Heart left ventricle (tissue), 16 donors: ENCODE results near the gene COL27A1. TPM values are rescaled to one million over a fixed set of nuclear protein-coding genes. Genes with fewer than 3 reads are reported as not detected.

ENCODE experiments used
- ATAC-seq, 4 donors: fragments of 200-7000 bp; cut with Tn5 transposase; one replicate each; pipeline ENCODE4 v1.9.1; 2020 to 2022; ENCODE audit warnings: moderate library complexity in 4 of 4, mild to moderate bottlenecking in 3 of 4, moderate number of reproducible peaks in 1 of 4
- DNase-seq, 5 donors: peaks; one replicate each; pipeline ENCODE4 v3.0.0-alpha.2; 2020
- H3K27ac ChIP-seq, 12 donors: fragments of 200-600 bp; sonication (generic) in 4 of 12; one replicate each; pipeline versions ENCODE4 v1.5.0 to v1.8.0; 2016 to 2022; ENCODE audit warnings: mild to moderate bottlenecking in 2 of 12
- H3K27me3 ChIP-seq, 9 donors: fragments of 200-600 bp; sonication (generic) in 2 of 9; one replicate each; pipeline versions ENCODE4 v1.5.1 to v1.8.0; 2016 to 2022; ENCODE audit warnings: mild to moderate bottlenecking in 3 of 9
- H3K36me3 ChIP-seq, 9 donors: fragments of 200-600 bp; sonication (generic) in 2 of 9; one replicate each; pipeline versions ENCODE4 v1.5.0 to v1.8.0; 2018 to 2022; ENCODE audit warnings: mild to moderate bottlenecking in 2 of 9
- H3K4me1 ChIP-seq, 12 donors: fragments of 200-600 bp; sonication (generic) in 4 of 12; one replicate each; pipeline versions ENCODE4 v1.5.0 to v1.8.0; 2016 to 2022; ENCODE audit warnings: mild to moderate bottlenecking in 3 of 12
- H3K4me3 ChIP-seq, 12 donors: fragments of 200-600 bp; sonication (generic) in 4 of 12; one replicate each; pipeline versions ENCODE4 v1.5.0 to v1.8.0; 2017 to 2022; ENCODE audit warnings: mild to moderate bottlenecking in 9 of 12, moderate library complexity in 4 of 12
- H3K9me3 ChIP-seq, 12 donors: fragments of 200-600 bp; sonication (generic) in 4 of 12; one replicate each; pipeline versions ENCODE4 v1.5.0 to v1.8.0; 2016 to 2022; ENCODE audit warnings: mild to moderate bottlenecking in 1 of 12
- CTCF ChIP-seq, 12 donors: fragments of 200-600 bp; sonication (generic) in 4 of 12; IDR thresholded peaks; one replicate each; pipeline versions ENCODE4 v1.5.0 to v1.8.0; 2018 to 2022; ENCODE audit warnings: antibody characterized with exemption in 12 of 12, mild to moderate bottlenecking in 5 of 12
- POLR2A ChIP-seq, 2 donors: fragments of 450-650 bp; IDR thresholded peaks; one replicate each; pipeline ENCODE4 v1.6.1; 2017; ENCODE audit warnings: antibody characterized with exemption in 2 of 2, mild to moderate bottlenecking in 2 of 2, moderate library complexity in 2 of 2
- WGBS, 4 donors: extraction: QIAGEN DNeasy Blood & Tissue Kit in 2 of 4; methylation state at CpG; one replicate each; pipeline versions ENCODE4 v1.1.5 to v1.1.7; 2013 to 2018; 5-methylcytosine and 5-hydroxymethylcytosine counted together
- intact Hi-C, 10 donors: fragments of 100-400 bp; cut with DNase I; formaldehyde crosslinking; loops; one replicate each; pipeline versions ENCODE4 v1.11.1 to v1.14.2; 2022
- polyA plus RNA-seq, 2 donors: library from polyadenylated mRNA; stranded (reverse); fragments of 200-250 nt; gene quantifications; one replicate each; pipeline ENCODE4 v1.2.3, GENCODE V29; 2013
- total RNA-seq, 9 donors: library from RNA; depleted of rRNA in 2 of 9; stranded (reverse); fragments of >200 nt in 2 of 9; fragmentation: NEBNext Ultra II Directional in 3 of 9; extraction: Animal tissue kit (Norgen Biotek cat#: 25700) in 3 of 9; gene quantifications; one replicate each; pipeline versions ENCODE4 v1.1.0 to v1.2.4, GENCODE V29; 2016 to 2023
- donor health status: ischemic (EF 13 %, LVEDD 7.1; RV severe dilation, severe dysfunction).
- donor health status: healthy with polysubstance abuse.
- donor health status: DM: no; HTN: yes; CAD: no.
- donor health status: DM: no; HTN: no; CAD: no.
- donor health status: ischemic (EF 25% LVEDD 6.9; RV normal size, moderate dysfunction).
- donor health status: ischemic (EF 25% LVEDD 5.7; RV mildly dilated, moderate dysfunction).
- donor health status: healthy.
- donor health status: DM: yes; HTN: yes; CAD: no.
- donor health status: ischemic (EF 35%, LVEDD 5.7; RV mildly dilated, moderate dysfunction).
- donor health status: nonischemic (EF 11% LVEDD 7.7; RV severe dilation, severe dysfunction).
- donor health status: DM: yes; HTN: yes; CAD: no.
- donor health status: PGD.
- donor health status: ischemic (EF 29% LVEDD 5.4; RV normal size, mild dysfunction).
- donor health status: nonischemic (EF 23%, LVEDD 6.1; RV moderate dilation, normal function).

The COL27A1 gene
- total and polyA plus RNA-seq, 11 donors, result 2.3 to 14.2 (median 5.2) TPM

GRCh38 chr9:114301798-114302565, 146.6 kb downstream of the COL27A1 start:
- Histone ChIP-seq H3K4me3 (no peak overlapping the region), H3K27me3 (no peaks in the 10 kb centered on the region), H3K4me1 (peaks cover 0 to 6% (median 2%) of the 10 kb centered on the region in 12 donors), H3K9me3 (no peaks in the 10 kb centered on the region), H3K27ac (no peak overlapping the region), H3K36me3 (peaks cover 0 to 24% (median 5%) of the 10 kb centered on the region in 9 donors)
- DNase-seq (peak in 2 of 5 donors; percentile 1 to 4), ATAC-seq (no peak)
- TF ChIP-seq POLR2A (IDR thresholded peaks at IDR 0.05) (no peak), CTCF (IDR thresholded peaks at IDR 0.05) (no peak)
- 84 to 95% (median 85%) methylated on average over 11 to 15 of the region's 15 CpGs for WGBS, 4 donors
- intact Hi-C loops, result loop anchor here in 1 of 10 donors (5.0 kb wide), 1 partner anchor 620 kb away; no protein-coding TSS in a partner anchor

GRCh38 chr9:114302727-114303126, 147.4 kb downstream of the COL27A1 start:
- WGBS, 4 donors, result 75 to 87% (median 83%) methylated on average over 6 of the region's 6 CpGs
- intact Hi-C loops, result loop anchor here in 1 of 10 donors (5.0 kb wide), 1 partner anchor 620 kb away; no protein-coding TSS in a partner anchor
- peaks cover 0 to 18% (median 5%) of the 10 kb centered on the region in 9 donors for H3K36me3 ChIP-seq
- H3K9me3 ChIP-seq, result no peaks in the 10 kb centered on the region
- DNase-seq (peak in 2 of 5 donors; percentile 2 to 13), ATAC-seq (no peak)
- no peak overlapping the region for H3K27ac ChIP-seq
- H3K4me3 ChIP-seq, result no peak overlapping the region
- TF ChIP-seq POLR2A (IDR thresholded peaks at IDR 0.05) (no peak), CTCF (IDR thresholded peaks at IDR 0.05) (no peak)
- peaks cover 0 to 6% (median 2%) of the 10 kb centered on the region in 12 donors for H3K4me1 ChIP-seq
- no peaks in the 10 kb centered on the region for H3K27me3 ChIP-seq

- ATAC-seq (no peak), DNase-seq (peak in 1 of 5 donors; percentile 6)
- intact Hi-C loops, result loop anchor here in 1 of 10 donors (5.0 kb wide), 1 partner anchor 621 kb away; no protein-coding TSS in a partner anchor
- no peak overlapping the region for H3K27ac ChIP-seq
- TF ChIP-seq POLR2A (IDR thresholded peaks at IDR 0.05), result no peak
- no peak for TF ChIP-seq CTCF (IDR thresholded peaks at IDR 0.05)
- H3K9me3 ChIP-seq, result no peaks in the 10 kb centered on the region
- peaks cover 0 to 6% (median 2%) of the 10 kb centered on the region in 12 donors for H3K4me1 ChIP-seq
- H3K27me3 ChIP-seq, result no peaks in the 10 kb centered on the region
- no peak overlapping the region for H3K4me3 ChIP-seq
- WGBS, 4 donors, result 73 to 91% (median 84%) methylated on average over 5 of the region's 5 CpGs
- peaks cover 0 to 18% (median 5%) of the 10 kb centered on the region in 9 donors for H3K36me3 ChIP-seq
These were observed 148.2 kb downstream of the COL27A1 start for GRCh38 chr9:114303571-114303970.

GRCh38 chr9:114303977-114304376, 148.6 kb downstream of the COL27A1 start:
- ATAC-seq, result no peak
- no peak overlapping the region for H3K27ac ChIP-seq
- no peak for DNase-seq
- no peaks in the 10 kb centered on the region for H3K27me3 ChIP-seq
- TF ChIP-seq POLR2A (IDR thresholded peaks at IDR 0.05) (no peak), CTCF (IDR thresholded peaks at IDR 0.05) (no peak)
- peaks cover 0 to 17% (median 5%) of the 10 kb centered on the region in 9 donors for H3K36me3 ChIP-seq
- no peaks in the 10 kb centered on the region for H3K9me3 ChIP-seq
- no peak overlapping the region for H3K4me3 ChIP-seq
- intact Hi-C loops, result loop anchor here in 1 of 10 donors (5.0 kb wide), 1 partner anchor 622 kb away; no protein-coding TSS in a partner anchor
- peaks cover 0 to 6% (median 2%) of the 10 kb centered on the region in 12 donors for H3K4me1 ChIP-seq
- WGBS, 4 donors, result 93 to 95% (median 94%) methylated on average over 4 of the region's 4 CpGs
